HL-60 (cell line): ENCODE measurements around the gene RNF40.

Source experiments
- GABPA ChIP-seq: IDR thresholded peaks from 2 replicates; pipeline ENCODE4 v1.6.1; 2012; ENCODE audit warnings: low read depth
- POLR2AphosphoS5 ChIP-seq: IDR thresholded peaks from 2 replicates; pipeline ENCODE4 v1.6.1; 2012; ENCODE audit warnings: low read depth
- REST ChIP-seq: IDR thresholded peaks from 2 replicates; pipeline ENCODE4 v1.6.1; 2012; ENCODE audit warnings: low read depth; ENCODE audit not compliant: insufficient replicate concordance
- SPI1 ChIP-seq: IDR thresholded peaks from 2 replicates; pipeline ENCODE4 v1.6.1; 2012; ENCODE audit warnings: low read depth, mild to moderate bottlenecking, borderline replicate concordance
- TF ChIP-seq, protein P1 (sequence below): IDR thresholded peaks from one replicate; pipeline ENCODE4 v1.5.1; 2011; ENCODE audit warnings: low read length, control low read depth, inconsistent platforms; ENCODE audit not compliant: insufficient read depth

DNA sequence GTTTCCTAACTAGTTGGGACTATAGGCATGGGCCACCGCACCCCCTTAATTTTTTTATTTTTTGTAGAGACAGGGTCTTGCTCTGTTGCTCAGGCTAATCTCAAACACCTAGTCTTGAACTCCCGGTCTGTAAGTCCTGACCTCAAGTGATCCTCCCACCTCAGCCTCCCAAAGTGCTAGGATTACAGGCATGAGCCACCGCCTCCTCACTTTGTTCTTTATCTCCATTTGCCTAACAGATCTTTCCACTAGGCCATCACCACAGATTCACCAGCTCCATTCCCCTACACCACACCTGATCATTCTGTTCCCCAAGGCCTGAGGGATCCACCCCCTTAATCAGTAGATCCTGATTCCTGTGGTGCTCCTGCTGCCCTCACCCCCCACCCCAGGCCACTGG lies 32.5 kb downstream of the RNF40 start:
- TF ChIP-seq, protein P1, sequence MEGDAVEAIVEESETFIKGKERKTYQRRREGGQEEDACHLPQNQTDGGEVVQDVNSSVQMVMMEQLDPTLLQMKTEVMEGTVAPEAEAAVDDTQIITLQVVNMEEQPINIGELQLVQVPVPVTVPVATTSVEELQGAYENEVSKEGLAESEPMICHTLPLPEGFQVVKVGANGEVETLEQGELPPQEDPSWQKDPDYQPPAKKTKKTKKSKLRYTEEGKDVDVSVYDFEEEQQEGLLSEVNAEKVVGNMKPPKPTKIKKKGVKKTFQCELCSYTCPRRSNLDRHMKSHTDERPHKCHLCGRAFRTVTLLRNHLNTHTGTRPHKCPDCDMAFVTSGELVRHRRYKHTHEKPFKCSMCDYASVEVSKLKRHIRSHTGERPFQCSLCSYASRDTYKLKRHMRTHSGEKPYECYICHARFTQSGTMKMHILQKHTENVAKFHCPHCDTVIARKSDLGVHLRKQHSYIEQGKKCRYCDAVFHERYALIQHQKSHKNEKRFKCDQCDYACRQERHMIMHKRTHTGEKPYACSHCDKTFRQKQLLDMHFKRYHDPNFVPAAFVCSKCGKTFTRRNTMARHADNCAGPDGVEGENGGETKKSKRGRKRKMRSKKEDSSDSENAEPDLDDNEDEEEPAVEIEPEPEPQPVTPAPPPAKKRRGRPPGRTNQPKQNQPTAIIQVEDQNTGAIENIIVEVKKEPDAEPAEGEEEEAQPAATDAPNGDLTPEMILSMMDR = no peak
- TF ChIP-seq POLR2AphosphoS5 = no peak
- no peak for TF ChIP-seq REST
- no peak for TF ChIP-seq GABPA
- TF ChIP-seq SPI1 = no peak
